Suprapubic skin (tissue), 4 donors: ENCODE results near the gene LENG8. TPM values are rescaled to one million over a fixed set of nuclear protein-coding genes. Genes with fewer than 3 reads are reported as not detected.
A peak's percentile ranks its signal among the peaks of the same experiment; 100 is the strongest.
"Not testable (repeated sequence)": the region's sequence is repeated elsewhere in the genome, so short reads cannot be mapped to it uniquely, and the experiment has no call there.

Experiments
- DNase-seq, 2 donors: peaks; one replicate each; pipeline ENCODE4 v3.0.0-alpha.2; 2019; ENCODE audit warnings: low spot score in 2 of 2
- H3K27ac ChIP-seq: fragments of 200-600 bp; sonication (generic); one replicate; pipeline ENCODE4 v1.5.1; 2019
- H3K27me3 ChIP-seq: fragments of 200-600 bp; sonication (generic); one replicate; pipeline ENCODE4 v1.5.1; 2019
- H3K36me3 ChIP-seq: fragments of 200-600 bp; sonication (generic); one replicate; pipeline ENCODE4 v1.5.1; 2019
- H3K4me1 ChIP-seq: fragments of 200-600 bp; sonication (generic); one replicate; pipeline ENCODE4 v1.5.1; 2019
- H3K4me3 ChIP-seq: fragments of 200-600 bp; sonication (generic); one replicate; pipeline ENCODE4 v1.5.1; 2019; ENCODE audit warnings: mild to moderate bottlenecking
- H3K9me3 ChIP-seq: fragments of 200-600 bp; sonication (generic); one replicate; pipeline ENCODE4 v1.5.1; 2019
- EP300 ChIP-seq: sonication (generic); formaldehyde crosslinking; IDR thresholded peaks from one replicate; pipeline ENCODE4 v1.6.1; 2017; ENCODE audit warnings: antibody characterized with exemption
- POLR2A ChIP-seq, 2 donors: fragments of 450-650 bp; IDR thresholded peaks; one replicate each; pipeline ENCODE4 v1.6.1; 2017; ENCODE audit warnings: antibody characterized with exemption in 2 of 2, mild to moderate bottlenecking in 2 of 2, moderate library complexity in 2 of 2
- POLR2AphosphoS5 ChIP-seq, 3 donors: sonication (generic); formaldehyde crosslinking; IDR thresholded peaks; one replicate each; pipeline ENCODE4 v1.6.1; 2017; ENCODE audit warnings: antibody characterized with exemption in 3 of 3
- WGBS: methylation state at CpG from one replicate; pipeline ENCODE4 v1.1.5; 2018; 5-methylcytosine and 5-hydroxymethylcytosine counted together
- total RNA-seq, 4 donors: library from RNA; depleted of rRNA; stranded (reverse); fragments of >200 nt; gene quantifications; one replicate each; pipeline ENCODE4 v1.1.0, GENCODE V29; 2016
- TF ChIP-seq, protein P1 (sequence below), 2 donors: fragments of 200-600 bp in 1 of 2; fragments of 450-650 bp in 1 of 2; sonication (generic) in 1 of 2; IDR thresholded peaks; one replicate each; pipeline ENCODE4 v1.5.1; 2016 to 2019; ENCODE audit warnings: antibody characterized with exemption in 2 of 2, mild to moderate bottlenecking in 1 of 2, moderate library complexity in 1 of 2

The LENG8 gene
- total RNA-seq, 4 donors from 2014 or later, result 80.4 to 410 (median 124) TPM

GRCh38 chr19:54464044-54464629, 15.1 kb downstream of the LENG8 start:
- no peak for TF ChIP-seq POLR2AphosphoS5 (IDR thresholded peaks at IDR 0.05)
- TF ChIP-seq EP300, result no peak
- TF ChIP-seq, protein P1, sequence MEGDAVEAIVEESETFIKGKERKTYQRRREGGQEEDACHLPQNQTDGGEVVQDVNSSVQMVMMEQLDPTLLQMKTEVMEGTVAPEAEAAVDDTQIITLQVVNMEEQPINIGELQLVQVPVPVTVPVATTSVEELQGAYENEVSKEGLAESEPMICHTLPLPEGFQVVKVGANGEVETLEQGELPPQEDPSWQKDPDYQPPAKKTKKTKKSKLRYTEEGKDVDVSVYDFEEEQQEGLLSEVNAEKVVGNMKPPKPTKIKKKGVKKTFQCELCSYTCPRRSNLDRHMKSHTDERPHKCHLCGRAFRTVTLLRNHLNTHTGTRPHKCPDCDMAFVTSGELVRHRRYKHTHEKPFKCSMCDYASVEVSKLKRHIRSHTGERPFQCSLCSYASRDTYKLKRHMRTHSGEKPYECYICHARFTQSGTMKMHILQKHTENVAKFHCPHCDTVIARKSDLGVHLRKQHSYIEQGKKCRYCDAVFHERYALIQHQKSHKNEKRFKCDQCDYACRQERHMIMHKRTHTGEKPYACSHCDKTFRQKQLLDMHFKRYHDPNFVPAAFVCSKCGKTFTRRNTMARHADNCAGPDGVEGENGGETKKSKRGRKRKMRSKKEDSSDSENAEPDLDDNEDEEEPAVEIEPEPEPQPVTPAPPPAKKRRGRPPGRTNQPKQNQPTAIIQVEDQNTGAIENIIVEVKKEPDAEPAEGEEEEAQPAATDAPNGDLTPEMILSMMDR (IDR thresholded peaks at IDR 0.05), result no peak
- no peak for TF ChIP-seq POLR2A (IDR thresholded peaks at IDR 0.05)
- WGBS, result under 1% methylated on average over 21 of the region's 26 CpGs
- Histone ChIP-seq H3K4me3 (peak overlapping the region; percentile 77), H3K27me3 (no peaks in the 10 kb centered on the region), H3K27ac (peak overlapping the region; percentile 99), H3K9me3 (no peaks in the 10 kb centered on the region), H3K4me1 (peaks cover 48% of the 10 kb centered on the region), H3K36me3 (peaks cover 31% of the 10 kb centered on the region)
- peak; percentile 96 to 98 for DNase-seq

DNA sequence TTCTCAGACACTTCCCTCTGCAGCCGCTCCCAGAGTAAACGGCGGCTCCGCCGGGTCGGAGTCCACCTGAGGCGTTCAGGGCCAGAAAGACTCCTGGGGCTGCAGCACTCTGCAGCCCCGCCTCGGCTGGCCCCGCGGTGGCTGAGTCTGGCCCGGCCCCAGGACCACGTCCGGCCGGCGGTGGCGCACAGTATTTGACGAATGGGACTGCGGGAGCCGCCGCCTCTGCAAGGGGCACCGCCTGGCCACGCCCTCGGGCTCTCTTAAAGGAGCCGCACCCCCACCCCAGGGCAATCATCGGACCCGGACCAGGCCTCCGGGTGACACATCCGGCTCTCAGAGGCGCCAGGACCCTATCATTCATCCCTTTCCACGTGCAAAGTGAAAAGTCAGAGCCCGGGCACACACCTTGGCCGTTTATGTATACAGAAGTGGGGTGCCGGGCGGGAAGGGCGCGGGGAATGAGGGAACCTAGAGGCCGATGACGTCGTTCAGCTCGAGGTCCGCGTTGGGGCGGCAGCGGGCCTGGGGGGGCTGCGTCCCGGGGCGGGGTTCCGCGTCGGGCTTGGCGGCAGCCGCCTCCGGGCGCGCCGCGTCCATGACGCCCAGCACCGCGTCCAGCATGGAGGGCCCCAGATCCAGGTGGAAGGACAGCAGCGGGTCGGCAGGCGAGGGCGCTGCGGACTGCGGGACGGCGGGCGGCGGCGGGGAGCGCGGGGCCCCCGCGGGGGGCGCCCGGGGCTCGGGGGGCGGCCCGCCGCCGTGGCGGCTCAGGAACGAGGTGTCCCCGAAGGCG, 15.8 kb downstream of the LENG8 start:
- Histone ChIP-seq H3K27me3 (no peaks in the 10 kb centered on the region), H3K36me3 (peaks cover 24% of the 10 kb centered on the region), H3K4me1 (peaks cover 55% of the 10 kb centered on the region), H3K27ac (peak overlapping the region; percentile 99), H3K4me3 (peak overlapping the region; percentile 77), H3K9me3 (no peaks in the 10 kb centered on the region)
- peak; percentile 95 to 96 for DNase-seq
- TF ChIP-seq POLR2AphosphoS5 (IDR thresholded peaks at IDR 0.05) (no peak), POLR2A (IDR thresholded peaks at IDR 0.05) (peak in 1 of 2 donors; percentile 14)
- 38% methylated on average over 29 of the region's 87 CpGs for WGBS

GRCh38 chr19:54465426-54466109, 16.6 kb downstream of the LENG8 start:
- 91% methylated on average over 32 of the region's 49 CpGs for WGBS
- Histone ChIP-seq H3K9me3 (no peaks in the 10 kb centered on the region), H3K4me3 (peak overlapping the region; percentile 77), H3K27ac (no peak overlapping the region), H3K27me3 (no peaks in the 10 kb centered on the region), H3K4me1 (peaks cover 57% of the 10 kb centered on the region), H3K36me3 (peaks cover 17% of the 10 kb centered on the region)
- peak; percentile 71 to 80 for DNase-seq
- TF ChIP-seq POLR2A (IDR thresholded peaks at IDR 0.05), result no peak
- TF ChIP-seq, protein P1 (IDR thresholded peaks at IDR 0.05), result no peak
- no peak for TF ChIP-seq POLR2AphosphoS5 (IDR thresholded peaks at IDR 0.05)
- TF ChIP-seq EP300, result no peak

GRCh38 chr19:54466110-54466480, 17.1 kb downstream of the LENG8 start:
- H3K36me3 ChIP-seq, result peaks cover 11% of the 10 kb centered on the region
- not testable (repeated sequence) for H3K27ac ChIP-seq, H3K27me3 ChIP-seq, H3K9me3 ChIP-seq, DNase-seq, H3K4me3 ChIP-seq
- 96% methylated on average over 14 of the region's 14 CpGs for WGBS
- peaks cover 58% of the 10 kb centered on the region for H3K4me1 ChIP-seq

DNA sequence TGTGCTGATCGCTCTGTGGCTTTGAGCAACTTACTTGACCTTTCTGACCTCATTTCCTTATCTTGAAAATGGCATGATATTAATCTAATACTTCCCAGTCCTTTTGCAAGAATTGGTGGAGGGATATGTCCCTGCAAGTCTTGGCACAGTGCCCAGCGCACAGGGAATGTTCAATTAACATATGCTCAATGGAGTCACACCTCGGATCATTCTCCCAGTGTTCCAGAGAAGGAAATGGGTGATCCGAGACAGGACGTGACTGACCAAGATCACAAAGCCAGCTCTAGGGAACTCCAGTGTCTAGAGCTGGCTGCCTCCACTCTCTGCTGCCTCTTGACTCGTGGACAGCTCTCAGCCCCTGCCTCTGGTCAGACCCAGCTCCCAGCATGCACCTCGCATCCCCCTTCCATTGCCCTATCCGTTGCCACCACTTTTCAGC, 20.5 kb downstream of the LENG8 start:
- Histone ChIP-seq H3K36me3 (no peaks in the 10 kb centered on the region), H3K9me3 (no peaks in the 10 kb centered on the region), H3K27ac (no peak overlapping the region), H3K4me3 (no peak overlapping the region), H3K4me1 (peaks cover 42% of the 10 kb centered on the region), H3K27me3 (no peaks in the 10 kb centered on the region)
- TF ChIP-seq, protein P1 (IDR thresholded peaks at IDR 0.05), result no peak
- TF ChIP-seq POLR2A (IDR thresholded peaks at IDR 0.05), result no peak
- no peak for TF ChIP-seq EP300
- no peak for TF ChIP-seq POLR2AphosphoS5 (IDR thresholded peaks at IDR 0.05)
- WGBS, result 26% methylated on average over 8 of the region's 8 CpGs
- DNase-seq, result peak; percentile 63 to 71
